Breast epithelium (tissue), 4 donors: Measurements from ENCODE around the gene LAMB4. TPM values are rescaled to one million over a fixed set of nuclear protein-coding genes. Genes with fewer than 3 reads are reported as not detected.
A peak's percentile ranks its signal among the peaks of the same experiment; 100 is the strongest.

ENCODE experiments used
- DNase-seq, 2 donors: peaks; one replicate each; pipeline ENCODE4 v3.0.0-alpha.2; 2019; ENCODE audit warnings: low spot score in 2 of 2
- H3K27ac ChIP-seq, 2 donors: fragments of 200-600 bp; sonication (generic) in 1 of 2; one replicate each; pipeline ENCODE4 v1.5.1; 2016 to 2019; ENCODE audit warnings: mild to moderate bottlenecking in 1 of 2
- H3K27me3 ChIP-seq, 2 donors: fragments of 200-600 bp; sonication (generic) in 1 of 2; one replicate each; pipeline versions ENCODE4 v1.5.1 to v1.6.0; 2017 to 2019; ENCODE audit warnings: control low read depth in 1 of 2, mild to moderate bottlenecking in 1 of 2
- H3K36me3 ChIP-seq: fragments of 200-600 bp; one replicate; pipeline ENCODE4 v1.5.1; 2019
- H3K4me1 ChIP-seq, 2 donors: fragments of 200-600 bp; sonication (generic); one replicate each; pipeline ENCODE4 v1.5.1; 2016 to 2019; ENCODE audit warnings: control low read depth in 1 of 2
- H3K4me3 ChIP-seq, 3 donors: fragments of 200-600 bp; sonication (generic); 1 replicate in 2 of 3; 2 replicates in 1 of 3; pipeline ENCODE4 v1.5.1; 2016 to 2019; ENCODE audit warnings: mild to moderate bottlenecking in 3 of 3, moderate library complexity in 2 of 3
- H3K9me3 ChIP-seq, 2 donors: fragments of 200-600 bp; sonication (generic) in 1 of 2; one replicate each; pipeline ENCODE4 v1.5.1; 2016 to 2019; ENCODE audit warnings: control low read depth in 1 of 2
- POLR2A ChIP-seq: fragments of 450-650 bp; IDR thresholded peaks from one replicate; pipeline ENCODE4 v1.6.1; 2016; ENCODE audit warnings: antibody characterized with exemption, mild to moderate bottlenecking, moderate library complexity
- POLR2AphosphoS5 ChIP-seq, 3 donors: sonication (generic); formaldehyde crosslinking; IDR thresholded peaks; one replicate each; pipeline ENCODE4 v1.6.1; 2017; ENCODE audit warnings: antibody characterized with exemption in 3 of 3
- intact Hi-C: fragments of 100-400 bp; cut with DNase I; formaldehyde crosslinking; loops from one replicate; pipeline ENCODE4 v1.15.1; 2023; ENCODE audit warnings: low total_unique reads
- total RNA-seq, 3 donors: library from RNA; depleted of rRNA; stranded (reverse); fragments of >200 nt; gene quantifications; one replicate each; pipeline ENCODE4 v1.1.0, GENCODE V29; 2016
- TF ChIP-seq, protein P1 (sequence below), 3 donors: fragments of 450-650 bp; IDR thresholded peaks; one replicate each; pipeline ENCODE4 v1.5.1; 2016 to 2017; ENCODE audit warnings: antibody characterized with exemption in 3 of 3, mild to moderate bottlenecking in 3 of 3, moderate library complexity in 3 of 3

Gene LAMB4
- total RNA-seq, 3 donors from 2014 or later = 0.29 to 0.98 (median 0.48) TPM

DNA sequence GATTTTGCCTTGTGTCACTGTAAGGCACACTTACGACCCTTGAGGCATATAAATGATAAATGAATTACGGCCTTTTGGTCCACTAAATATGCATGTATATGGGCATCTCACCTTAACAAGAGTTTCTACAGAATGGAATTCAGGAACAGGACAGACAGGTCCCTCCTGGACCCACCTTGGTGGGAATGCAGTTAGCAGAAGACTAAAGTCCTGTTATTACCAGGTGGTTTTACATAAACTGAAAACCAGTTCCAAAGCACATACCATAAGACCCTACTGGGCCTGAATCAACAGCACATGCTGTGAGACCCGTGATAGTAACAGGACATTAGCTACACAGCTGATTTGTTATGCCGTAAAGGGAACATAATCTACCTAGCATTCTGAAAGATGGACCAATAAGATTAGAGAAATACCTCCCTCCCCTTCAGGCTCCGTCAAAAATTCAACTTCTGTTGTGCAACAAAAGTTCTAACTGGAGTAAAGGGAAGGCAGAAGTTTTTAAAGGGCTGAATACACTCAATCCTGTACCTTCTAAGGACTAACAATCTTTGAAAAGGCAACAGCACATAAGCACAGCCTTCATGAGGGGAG lies 151.2 kb downstream of the LAMB4 start:
- TF ChIP-seq, protein P1, sequence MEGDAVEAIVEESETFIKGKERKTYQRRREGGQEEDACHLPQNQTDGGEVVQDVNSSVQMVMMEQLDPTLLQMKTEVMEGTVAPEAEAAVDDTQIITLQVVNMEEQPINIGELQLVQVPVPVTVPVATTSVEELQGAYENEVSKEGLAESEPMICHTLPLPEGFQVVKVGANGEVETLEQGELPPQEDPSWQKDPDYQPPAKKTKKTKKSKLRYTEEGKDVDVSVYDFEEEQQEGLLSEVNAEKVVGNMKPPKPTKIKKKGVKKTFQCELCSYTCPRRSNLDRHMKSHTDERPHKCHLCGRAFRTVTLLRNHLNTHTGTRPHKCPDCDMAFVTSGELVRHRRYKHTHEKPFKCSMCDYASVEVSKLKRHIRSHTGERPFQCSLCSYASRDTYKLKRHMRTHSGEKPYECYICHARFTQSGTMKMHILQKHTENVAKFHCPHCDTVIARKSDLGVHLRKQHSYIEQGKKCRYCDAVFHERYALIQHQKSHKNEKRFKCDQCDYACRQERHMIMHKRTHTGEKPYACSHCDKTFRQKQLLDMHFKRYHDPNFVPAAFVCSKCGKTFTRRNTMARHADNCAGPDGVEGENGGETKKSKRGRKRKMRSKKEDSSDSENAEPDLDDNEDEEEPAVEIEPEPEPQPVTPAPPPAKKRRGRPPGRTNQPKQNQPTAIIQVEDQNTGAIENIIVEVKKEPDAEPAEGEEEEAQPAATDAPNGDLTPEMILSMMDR (IDR thresholded peaks at IDR 0.05) = no peak
- no peaks in the 10 kb centered on the region for H3K9me3 ChIP-seq
- H3K27me3 ChIP-seq = no peaks in the 10 kb centered on the region
- peaks cover 8% of the 10 kb centered on the region for H3K36me3 ChIP-seq
- DNase-seq = no peak
- intact Hi-C loops = no loop called here
- H3K4me3 ChIP-seq = no peak overlapping the region
- peak overlapping the region in 1 of 2 donors; percentile 23 for H3K27ac ChIP-seq
- no peaks in the 10 kb centered on the region for H3K4me1 ChIP-seq

- no peaks in the 10 kb centered on the region for H3K4me1 ChIP-seq
- no peaks in the 10 kb centered on the region for H3K9me3 ChIP-seq
- intact Hi-C loops = no loop called here
- no peak for DNase-seq
- H3K27me3 ChIP-seq = no peaks in the 10 kb centered on the region
- no peak overlapping the region for H3K4me3 ChIP-seq
- TF ChIP-seq POLR2AphosphoS5 (IDR thresholded peaks at IDR 0.05) (no peak), POLR2A (no peak)
- peaks cover 8% of the 10 kb centered on the region for H3K36me3 ChIP-seq
- H3K27ac ChIP-seq = no peak overlapping the region
Measured at GRCh38 chr7:107977048-107977447, 153.1 kb downstream of the LAMB4 start.

DNA sequence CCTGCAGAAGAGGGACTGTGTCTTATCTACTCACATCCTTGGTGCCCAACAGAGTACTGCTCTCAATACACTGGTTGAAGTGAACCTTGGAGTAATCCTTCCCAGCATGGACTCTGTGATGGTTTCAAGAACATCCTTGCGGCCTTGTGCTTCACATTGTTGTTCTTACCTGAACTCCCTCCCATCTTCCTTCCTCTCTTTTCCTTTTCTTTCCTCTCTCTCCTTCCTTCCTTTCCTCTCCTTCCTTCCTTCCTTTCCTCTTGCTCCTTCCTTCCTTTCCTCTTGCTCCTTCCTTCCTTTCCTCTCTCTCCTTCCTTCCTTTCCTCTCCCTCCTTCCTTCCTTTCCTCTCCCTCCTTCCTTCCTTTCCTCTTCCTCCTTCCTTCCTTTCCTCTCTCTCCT lies 153.5 kb downstream of the LAMB4 start:
- Histone ChIP-seq H3K9me3 (no peaks in the 10 kb centered on the region), H3K27ac (no peak overlapping the region), H3K4me3 (no peak overlapping the region), H3K27me3 (no peaks in the 10 kb centered on the region), H3K36me3 (peaks cover 8% of the 10 kb centered on the region), H3K4me1 (no peaks in the 10 kb centered on the region)
- DNase-seq = no peak
- TF ChIP-seq POLR2AphosphoS5 (IDR thresholded peaks at IDR 0.05) (no peak), POLR2A (no peak)
- TF ChIP-seq, protein P1 (IDR thresholded peaks at IDR 0.05) = no peak
- intact Hi-C loops = no loop called here

DNA sequence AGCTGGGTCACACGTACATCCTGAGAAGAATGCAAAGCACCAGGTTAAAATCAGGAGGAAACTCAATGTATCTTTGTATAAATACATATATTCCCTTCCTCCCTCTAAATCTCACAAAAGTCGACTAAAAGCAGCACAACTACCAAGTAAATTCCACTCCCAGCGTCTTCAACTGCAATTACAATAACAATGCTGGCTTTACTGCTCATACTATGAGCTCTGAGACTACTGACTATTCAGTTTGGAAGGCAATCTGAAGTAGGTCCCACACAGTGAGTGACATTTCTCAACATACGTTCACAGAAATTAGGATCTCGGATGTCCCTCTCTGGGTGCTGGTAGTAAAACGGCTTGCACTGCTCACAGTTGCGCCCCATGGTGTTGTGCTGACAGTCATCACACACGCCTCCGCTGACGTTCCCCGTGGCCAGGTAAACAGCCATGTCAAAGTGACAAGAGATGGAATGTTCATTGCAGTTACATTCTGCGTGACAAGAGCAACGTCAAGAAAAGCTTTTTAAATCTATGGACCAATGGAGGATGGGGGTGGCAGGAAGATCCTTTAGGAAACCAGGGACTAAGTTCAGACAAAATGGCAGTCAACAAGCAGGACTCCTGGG lies 154.7 kb downstream of the LAMB4 start:
- no peak for DNase-seq
- Histone ChIP-seq H3K27ac (peak overlapping the region in 1 of 2 donors; percentile 59), H3K27me3 (no peaks in the 10 kb centered on the region), H3K9me3 (no peaks in the 10 kb centered on the region), H3K4me1 (peaks cover 0 to 4% of the 10 kb centered on the region in 2 donors), H3K36me3 (peaks cover 8% of the 10 kb centered on the region), H3K4me3 (no peak overlapping the region)
- TF ChIP-seq POLR2A = no peak
- no peak for TF ChIP-seq POLR2AphosphoS5 (IDR thresholded peaks at IDR 0.05)
- TF ChIP-seq, protein P1 (IDR thresholded peaks at IDR 0.05) = no peak
- intact Hi-C loops = no loop called here

DNA sequence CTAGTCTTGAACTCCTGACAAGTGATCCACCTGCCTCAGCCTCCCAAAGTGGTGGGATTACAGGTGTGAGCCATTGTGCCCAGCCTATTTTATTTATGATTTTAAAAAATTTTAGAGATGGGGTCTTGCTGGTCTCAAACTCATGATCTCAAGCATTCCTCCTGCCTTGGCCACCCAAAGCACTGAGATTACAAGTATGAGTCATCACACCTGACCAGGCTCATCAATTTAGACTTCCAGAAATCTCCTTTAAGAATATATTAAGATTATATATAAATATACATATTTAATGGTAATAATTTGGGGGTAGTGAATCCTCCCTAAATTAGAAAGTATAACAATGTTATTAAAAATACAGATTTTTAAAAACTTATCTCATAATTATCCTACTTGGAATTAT lies 156.3 kb downstream of the LAMB4 start:
- TF ChIP-seq, protein P1 (IDR thresholded peaks at IDR 0.05) = no peak
- TF ChIP-seq POLR2AphosphoS5 (IDR thresholded peaks at IDR 0.05) = no peak
- no peak for TF ChIP-seq POLR2A
- peak overlapping the region; percentile 62 to 78 for H3K27ac ChIP-seq
- H3K4me3 ChIP-seq = no peak overlapping the region
- peaks cover 8% of the 10 kb centered on the region for H3K36me3 ChIP-seq
- intact Hi-C loops = no loop called here
- H3K9me3 ChIP-seq = no peaks in the 10 kb centered on the region
- no peaks in the 10 kb centered on the region for H3K27me3 ChIP-seq
- peaks cover 0 to 4% of the 10 kb centered on the region in 2 donors for H3K4me1 ChIP-seq
- DNase-seq = no peak

Other genes starting within 250 kb of the LAMB4 start
- 10 to 100 TPM; 57.5 to 74.1 (median 58.3) TPM for gene DLD, start 239.2 kb downstream of the LAMB4 start, total RNA-seq
- 100 to 1,000 TPM; 115 to 324 (median 300) TPM for gene LAMB1, start 127.2 kb downstream of the LAMB4 start, total RNA-seq